A549 (cell line): Measurements from ENCODE around the gene TPCN2.

ENCODE experiments used
- CHD4 ChIP-seq: fragments of 200-600 bp; sonication (generic); IDR thresholded peaks from 2 replicates; pipeline ENCODE4 v1.6.1; 2016; ENCODE audit warnings: antibody characterized with exemption, mild to moderate bottlenecking, borderline replicate concordance
- FOSL2 ChIP-seq, 2 experiments: fragments of 450-650 bp in 1 of 2; fragments of >200 bp in 1 of 2; sonication (Bioruptor Twin) in 1 of 2; formaldehyde crosslinking; IDR thresholded peaks; 2 replicates each; pipeline versions ENCODE4 v1.5.0 to v1.6.1; 2016 to 2020; ENCODE audit warnings: mild to moderate bottlenecking in 1 of 2, moderate library complexity in 1 of 2
- MYC ChIP-seq: IDR thresholded peaks from 2 replicates; pipeline ENCODE4 v1.6.1; 2012; ENCODE audit warnings: mild to moderate bottlenecking, inconsistent platforms, low read length, improper control_type of control experiment, borderline replicate concordance
- RAD21 ChIP-seq, 2 experiments: fragments of >200 bp in 1 of 2; sonication (Bioruptor Twin) in 1 of 2; formaldehyde crosslinking in 1 of 2; IDR thresholded peaks in 1 of 2; conservative IDR thresholded peaks in 1 of 2; 2 replicates in 1 of 2; 3 replicates in 1 of 2; pipeline ENCODE4 v1.6.1; 2012 to 2018; ENCODE audit warnings: inconsistent platforms in 1 of 2
- TF ChIP-seq, protein P1 (sequence below): fragments of >200 bp; sonication (Bioruptor Twin); formaldehyde crosslinking; IDR thresholded peaks from 3 replicates; pipeline ENCODE4 v1.5.1; 2016

- TF ChIP-seq, protein P1, sequence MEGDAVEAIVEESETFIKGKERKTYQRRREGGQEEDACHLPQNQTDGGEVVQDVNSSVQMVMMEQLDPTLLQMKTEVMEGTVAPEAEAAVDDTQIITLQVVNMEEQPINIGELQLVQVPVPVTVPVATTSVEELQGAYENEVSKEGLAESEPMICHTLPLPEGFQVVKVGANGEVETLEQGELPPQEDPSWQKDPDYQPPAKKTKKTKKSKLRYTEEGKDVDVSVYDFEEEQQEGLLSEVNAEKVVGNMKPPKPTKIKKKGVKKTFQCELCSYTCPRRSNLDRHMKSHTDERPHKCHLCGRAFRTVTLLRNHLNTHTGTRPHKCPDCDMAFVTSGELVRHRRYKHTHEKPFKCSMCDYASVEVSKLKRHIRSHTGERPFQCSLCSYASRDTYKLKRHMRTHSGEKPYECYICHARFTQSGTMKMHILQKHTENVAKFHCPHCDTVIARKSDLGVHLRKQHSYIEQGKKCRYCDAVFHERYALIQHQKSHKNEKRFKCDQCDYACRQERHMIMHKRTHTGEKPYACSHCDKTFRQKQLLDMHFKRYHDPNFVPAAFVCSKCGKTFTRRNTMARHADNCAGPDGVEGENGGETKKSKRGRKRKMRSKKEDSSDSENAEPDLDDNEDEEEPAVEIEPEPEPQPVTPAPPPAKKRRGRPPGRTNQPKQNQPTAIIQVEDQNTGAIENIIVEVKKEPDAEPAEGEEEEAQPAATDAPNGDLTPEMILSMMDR, result no peak
- TF ChIP-seq CHD4, result no peak
- TF ChIP-seq MYC, result no peak
- no peak for TF ChIP-seq RAD21 (conservative IDR thresholded peaks at IDR 0.05 in 1 of 2, IDR thresholded peaks at IDR 0.05 in 1 of 2)
- TF ChIP-seq FOSL2 (IDR thresholded peaks at IDR 0.05), result no peak
- TF ChIP-seq FOSL2 (CRISPR knock-in tag; IDR thresholded peaks at IDR 0.05), result no peak
These were observed 132.0 kb downstream of the TPCN2 start for GRCh38 chr11:69180726-69181125.
